ENCODE data around the gene FNDC5.

DNA sequence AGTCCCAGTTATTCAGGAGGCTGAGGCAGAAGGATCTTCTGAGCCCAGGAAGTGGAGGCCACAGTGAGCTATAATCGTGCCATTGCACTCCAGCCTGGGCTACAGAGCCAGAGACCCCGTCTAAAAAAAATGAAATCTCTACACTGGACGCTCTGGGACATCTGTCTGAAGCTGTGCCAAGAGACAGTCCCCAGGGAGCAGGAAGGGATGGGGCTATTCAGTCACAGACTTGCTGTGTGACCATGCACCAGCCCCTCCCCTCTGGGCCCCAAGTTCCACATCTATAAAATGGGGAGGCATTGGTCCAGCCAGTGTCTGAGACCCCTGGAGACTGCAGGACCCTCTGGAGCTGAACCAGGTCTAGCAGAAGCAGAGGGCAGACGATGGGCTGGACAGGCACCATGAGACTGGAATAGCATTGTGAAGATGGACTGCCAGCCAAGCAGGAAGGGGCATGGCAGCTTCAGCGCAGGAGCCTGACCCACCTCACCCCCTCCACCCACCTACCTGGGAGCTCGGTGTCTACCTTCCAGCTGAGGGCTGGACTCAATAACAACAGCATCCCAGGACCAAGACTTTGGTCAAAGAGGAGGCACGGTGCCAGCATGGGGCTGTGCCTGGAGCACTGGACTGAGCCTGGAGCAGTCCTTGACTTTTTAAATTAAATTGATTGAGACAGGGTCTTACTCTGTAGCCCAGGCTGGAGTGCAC, 29.0 kb upstream of the FNDC5 start:
- TF ChIP-seq, protein P1, sequence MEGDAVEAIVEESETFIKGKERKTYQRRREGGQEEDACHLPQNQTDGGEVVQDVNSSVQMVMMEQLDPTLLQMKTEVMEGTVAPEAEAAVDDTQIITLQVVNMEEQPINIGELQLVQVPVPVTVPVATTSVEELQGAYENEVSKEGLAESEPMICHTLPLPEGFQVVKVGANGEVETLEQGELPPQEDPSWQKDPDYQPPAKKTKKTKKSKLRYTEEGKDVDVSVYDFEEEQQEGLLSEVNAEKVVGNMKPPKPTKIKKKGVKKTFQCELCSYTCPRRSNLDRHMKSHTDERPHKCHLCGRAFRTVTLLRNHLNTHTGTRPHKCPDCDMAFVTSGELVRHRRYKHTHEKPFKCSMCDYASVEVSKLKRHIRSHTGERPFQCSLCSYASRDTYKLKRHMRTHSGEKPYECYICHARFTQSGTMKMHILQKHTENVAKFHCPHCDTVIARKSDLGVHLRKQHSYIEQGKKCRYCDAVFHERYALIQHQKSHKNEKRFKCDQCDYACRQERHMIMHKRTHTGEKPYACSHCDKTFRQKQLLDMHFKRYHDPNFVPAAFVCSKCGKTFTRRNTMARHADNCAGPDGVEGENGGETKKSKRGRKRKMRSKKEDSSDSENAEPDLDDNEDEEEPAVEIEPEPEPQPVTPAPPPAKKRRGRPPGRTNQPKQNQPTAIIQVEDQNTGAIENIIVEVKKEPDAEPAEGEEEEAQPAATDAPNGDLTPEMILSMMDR (conservative IDR thresholded peaks at IDR 0.05), result no peak
- no peak for TF ChIP-seq ZFX (IDR thresholded peaks at IDR 0.05)
